NCI-H2029 treated with DMSO at 0.1 percent for 48 hours (cell line): ENCODE data around the gene JCAD.
"Not testable (repeated sequence)": the region's sequence is repeated elsewhere in the genome, so short reads cannot be mapped to it uniquely, and the experiment has no call there.

Source experiments
- DNase-seq: peaks from one replicate; lab custom pipeline; 2025; lab: John Stamatoyannopoulos, UW

Gene JCAD, protein sequence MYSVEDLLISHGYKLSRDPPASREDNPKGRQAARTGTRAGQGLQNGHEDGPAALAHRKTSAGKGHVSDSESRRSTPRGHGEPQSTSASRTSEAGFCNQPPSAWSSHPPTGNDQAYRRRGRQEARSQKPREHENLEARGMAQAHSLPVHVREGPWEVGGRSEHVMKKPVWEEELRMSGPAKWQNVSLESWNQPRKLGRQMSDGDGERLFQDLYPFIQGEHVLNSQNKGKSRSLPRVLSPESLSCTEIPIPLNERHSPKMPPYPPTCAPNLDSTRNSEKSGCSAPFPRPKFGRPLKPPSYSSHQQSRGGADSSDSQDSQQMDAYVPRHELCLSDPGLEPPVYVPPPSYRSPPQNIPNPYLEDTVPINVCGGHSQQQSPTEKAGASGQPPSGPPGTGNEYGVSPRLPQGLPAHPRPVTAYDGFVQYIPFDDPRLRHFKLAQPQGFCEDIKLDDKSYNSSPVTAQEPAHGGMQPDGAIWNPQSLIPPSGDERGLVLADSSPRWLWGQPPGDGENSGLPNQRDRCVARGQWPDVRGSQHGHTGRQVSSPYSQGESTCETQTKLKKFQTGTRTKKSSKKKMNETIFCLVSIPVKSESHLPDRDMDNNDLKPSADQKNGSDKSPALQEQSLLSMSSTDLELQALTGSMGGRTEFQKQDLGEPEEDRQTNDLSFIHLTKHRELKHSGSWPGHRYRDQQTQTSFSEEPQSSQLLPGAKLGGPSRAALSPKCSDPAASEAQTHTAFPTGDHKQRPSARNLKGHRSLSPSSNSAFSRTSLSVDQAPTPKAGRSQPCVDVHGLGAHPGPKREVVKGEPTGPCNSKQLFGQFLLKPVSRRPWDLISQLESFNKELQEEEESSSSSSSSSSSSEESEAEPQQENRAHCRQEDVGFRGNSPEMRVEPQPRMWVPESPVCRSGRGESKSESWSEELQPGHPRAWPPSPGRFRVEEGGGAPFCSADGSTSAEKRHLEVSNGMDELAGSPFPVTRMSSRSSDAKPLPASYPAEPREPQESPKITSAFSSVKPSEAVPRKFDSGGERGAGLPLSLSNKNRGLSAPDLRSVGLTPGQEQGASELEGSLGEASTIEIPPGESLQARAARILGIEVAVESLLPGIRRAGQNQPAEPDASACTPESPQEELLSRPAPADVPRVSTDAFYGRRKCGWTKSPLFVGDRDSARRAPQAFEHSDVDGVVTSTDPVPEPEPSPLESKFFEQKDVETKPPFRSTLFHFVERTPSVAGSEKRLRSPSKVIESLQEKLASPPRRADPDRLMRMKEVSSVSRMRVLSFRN (N-terminal part only)

DNA sequence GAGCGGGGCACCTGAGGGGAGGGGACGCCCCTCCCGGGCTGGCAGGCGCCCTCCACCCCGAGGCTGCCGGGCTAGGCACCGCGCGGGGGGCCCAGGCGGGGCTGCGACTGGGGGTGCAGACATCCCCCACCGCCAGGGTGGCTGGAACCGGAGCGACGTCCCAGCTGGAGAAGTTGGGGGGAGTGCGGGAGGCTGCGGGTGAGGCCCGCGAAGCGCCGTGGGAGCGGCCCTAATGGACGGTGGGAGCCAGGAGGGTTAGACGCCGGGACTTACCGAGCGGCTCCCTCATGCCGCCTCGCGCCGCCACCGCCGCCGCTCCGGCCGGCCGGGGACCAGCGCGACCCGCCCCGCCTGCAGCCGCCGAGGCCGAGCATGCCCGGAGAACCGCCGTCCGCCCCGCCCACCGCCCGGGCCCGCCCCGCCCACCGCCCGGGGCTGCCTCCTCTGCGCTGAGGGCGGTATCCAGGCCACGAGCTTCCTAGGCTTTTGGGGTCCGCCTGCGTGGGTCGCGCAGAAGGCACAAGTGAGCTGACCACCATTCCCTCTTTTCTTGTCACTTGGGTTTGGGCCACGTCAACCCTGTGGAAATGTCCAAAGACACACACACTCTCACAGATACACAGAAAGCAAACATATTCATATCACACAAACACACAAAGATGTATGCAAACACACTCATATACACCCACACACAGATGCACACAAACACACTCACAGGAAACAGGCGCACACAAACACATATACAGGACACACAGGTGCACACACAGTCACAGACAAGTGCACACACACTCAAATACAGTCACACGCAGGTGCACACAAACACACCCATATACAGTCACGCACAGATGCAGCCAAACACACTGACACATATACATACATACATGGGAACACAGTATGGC, at the start of gene JCAD:
TSS of gene JCAD (minus strand) at position 378 of the 899 bp plus-strand sequence. CDS start 11,774 bp downstream, outside the sequence.
- DNase-seq = no peak

DNA sequence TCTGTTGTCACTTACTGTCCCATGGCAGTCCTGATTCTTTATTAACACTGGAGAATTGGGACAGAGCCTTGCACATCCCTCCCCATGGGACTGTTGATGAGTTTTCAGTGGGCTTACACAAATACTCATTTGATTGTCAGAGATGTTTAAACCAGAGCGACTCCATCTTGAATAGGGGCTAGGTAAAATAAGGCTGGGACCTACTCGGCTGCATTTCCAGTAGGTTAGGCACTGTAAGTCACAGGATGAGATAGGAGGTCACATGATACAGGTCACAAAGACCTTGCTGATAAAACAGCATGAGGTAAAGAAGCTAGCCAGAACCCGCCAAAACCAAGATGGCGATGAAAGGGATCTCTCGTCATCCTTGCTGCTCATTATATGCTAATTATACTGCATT, 47.6 kb upstream of the JCAD start:
- DNase-seq = no peak

DNA sequence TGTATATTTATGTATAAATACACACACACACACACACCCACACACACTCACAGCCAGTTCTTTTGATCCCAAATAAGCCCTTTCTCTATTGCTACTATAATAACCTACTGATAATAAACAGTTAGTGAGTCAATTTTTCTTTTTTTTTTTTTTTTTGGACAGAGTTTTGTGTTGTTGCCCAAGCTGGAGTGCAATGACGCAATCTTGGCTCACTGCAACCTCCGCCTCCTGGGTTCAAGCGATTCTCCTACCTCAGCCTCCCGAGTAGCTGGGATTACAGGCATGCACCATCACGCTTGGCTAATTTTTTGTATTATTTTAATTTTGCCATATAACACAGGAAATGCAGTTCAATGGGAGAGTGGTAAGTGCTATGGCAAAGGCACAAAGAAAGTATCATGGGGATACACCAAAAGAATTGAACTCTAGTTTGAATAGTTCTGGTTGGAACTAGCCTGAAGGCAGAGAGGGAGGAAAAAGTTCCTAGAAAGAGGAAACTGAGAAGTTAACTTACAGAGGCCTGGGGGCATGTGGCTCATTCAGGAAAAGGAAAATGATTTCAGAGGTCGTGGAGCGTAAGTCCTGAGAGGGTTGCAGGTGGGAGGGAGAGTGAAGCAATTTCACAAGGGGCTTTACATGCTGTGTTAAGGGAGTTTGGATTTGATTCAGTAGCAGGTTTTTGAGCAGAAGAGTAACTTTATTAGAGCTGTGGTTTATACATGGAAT, 44.4 kb upstream of the JCAD start:
- DNase-seq = no peak

DNA sequence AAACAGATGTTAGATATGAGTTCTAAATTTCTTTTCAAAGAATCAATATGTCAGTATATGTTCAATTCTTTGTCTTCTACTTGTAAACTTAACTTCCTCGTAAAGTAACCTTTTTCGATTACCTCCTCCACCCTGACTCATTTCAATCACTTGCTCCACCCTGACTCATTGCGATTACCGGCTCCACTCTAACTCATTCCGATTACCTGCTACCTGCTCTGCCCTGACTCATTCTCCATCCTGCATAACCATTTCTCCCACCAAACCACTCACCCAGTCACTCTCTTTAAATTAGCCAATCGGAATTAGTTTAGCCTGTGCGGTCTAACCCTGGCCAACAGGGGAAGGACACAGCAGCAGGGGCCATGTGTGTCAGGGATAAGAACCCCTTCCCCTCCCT, 40.3 kb upstream of the JCAD start:
- not testable (repeated sequence) for DNase-seq

DNA sequence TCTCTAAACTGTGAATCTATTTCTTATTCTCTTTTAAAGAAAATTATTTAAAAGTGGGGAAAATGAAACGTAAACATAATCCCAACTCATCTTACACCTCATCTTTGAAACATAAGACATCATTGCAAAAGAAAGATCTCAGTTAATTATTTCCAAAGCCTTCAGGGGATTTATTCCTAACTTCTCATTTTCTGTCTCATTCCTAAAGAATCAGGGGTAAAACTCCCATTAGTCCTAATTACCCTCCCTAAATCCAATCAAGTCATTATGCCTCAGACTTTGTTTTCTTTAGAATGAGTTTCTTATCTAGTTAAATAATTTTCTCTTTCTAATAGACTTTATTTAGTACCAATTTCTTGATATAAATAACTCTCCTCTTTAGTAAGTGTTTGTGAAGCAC, 39.7 kb upstream of the JCAD start:
- no peak for DNase-seq

DNA sequence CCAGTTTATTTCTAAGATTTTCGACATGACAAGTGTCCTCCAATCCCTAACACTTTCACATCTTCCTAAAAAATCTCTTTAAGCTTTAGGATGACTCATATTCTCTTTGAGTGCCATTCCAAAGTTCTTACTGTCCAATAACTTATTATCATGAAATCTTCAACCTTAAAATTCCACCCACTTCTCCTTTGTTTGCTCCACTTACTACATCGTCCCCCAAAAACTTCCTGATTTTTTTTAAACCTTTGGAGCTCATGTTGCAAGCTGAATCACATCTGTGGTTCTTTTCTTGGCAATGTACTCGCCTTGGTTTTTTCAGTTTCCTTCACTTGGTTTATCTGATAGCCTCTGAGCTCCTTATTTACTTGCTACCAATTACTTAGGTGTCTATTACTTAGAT, 39.2 kb upstream of the JCAD start:
- DNase-seq = no peak

DNA sequence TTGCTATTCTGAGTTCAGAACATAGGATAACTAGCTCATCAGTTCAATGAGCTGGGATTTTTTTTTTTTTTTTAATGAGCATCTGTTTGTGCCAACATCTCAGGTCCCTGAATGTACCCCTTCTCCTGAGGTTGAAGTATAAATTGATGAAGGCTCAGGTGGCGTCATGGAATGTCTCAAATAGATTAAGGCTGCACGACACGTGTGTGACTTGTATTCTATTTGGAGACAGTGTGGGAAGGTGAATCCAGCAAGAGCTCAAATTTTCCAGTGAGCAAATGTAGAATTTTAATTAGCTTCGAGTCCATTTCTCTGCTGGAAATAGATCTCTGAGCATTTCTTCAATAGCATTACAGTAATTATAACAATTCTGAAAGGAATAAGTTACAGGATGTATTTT, 37.2 kb upstream of the JCAD start:
- DNase-seq = no peak

DNA sequence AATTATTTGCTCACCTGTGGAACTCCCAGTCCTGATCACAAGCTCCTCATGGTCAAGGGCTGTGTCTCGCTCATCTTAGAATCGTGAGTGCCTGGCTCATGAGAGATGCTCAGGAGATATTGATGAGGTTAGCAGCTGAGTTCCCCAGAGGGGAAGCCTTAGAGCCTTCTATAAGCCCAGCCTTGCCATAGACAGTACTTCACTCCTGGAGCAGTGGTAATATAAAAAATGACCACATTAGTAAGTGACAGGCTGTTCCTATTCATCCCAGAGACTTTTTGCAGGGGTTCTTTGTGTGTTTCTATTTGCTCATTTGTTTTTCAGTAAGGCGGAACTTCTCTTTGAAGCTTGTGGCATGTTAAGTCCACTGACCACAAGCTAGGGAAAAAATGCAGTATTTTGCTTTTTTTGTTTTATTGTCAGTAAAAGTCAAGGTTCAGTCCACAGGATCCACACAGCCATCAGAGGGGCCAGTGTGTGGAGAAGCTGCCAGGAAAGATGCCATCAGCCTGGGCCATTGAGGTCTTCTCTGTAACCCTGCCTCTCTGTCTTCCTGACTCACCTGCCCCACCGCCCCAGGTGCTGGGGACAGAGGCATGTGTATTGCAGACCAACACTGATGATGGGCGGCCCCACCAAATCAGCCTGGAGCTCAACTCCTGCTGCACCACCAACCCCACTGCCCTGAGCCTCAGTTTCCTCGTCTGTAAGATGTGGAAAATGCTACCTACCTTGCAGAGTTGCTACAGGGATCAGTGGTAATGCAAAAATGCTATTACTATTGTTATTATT, 36.4 kb upstream of the JCAD start:
- no peak for DNase-seq

DNA sequence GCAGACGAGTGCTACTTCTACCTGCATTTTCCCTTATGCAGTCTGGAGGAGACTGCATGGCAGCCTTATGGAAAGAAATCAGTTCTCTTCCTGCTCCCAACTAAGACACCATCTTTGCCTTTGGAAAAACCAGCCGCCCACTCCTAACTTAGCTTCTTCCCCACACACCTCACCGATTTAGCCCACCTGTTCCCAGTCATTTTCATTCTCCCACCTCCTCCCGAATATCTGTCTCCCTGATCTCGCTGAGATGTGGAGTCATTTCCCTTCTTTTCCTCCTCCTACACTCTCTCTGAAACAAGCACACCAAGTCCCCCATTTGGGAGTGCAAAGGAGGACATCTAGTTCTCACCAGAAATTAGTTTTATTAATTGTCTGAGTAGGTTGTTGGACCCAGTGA, 35.2 kb upstream of the JCAD start:
- DNase-seq = no peak

DNA sequence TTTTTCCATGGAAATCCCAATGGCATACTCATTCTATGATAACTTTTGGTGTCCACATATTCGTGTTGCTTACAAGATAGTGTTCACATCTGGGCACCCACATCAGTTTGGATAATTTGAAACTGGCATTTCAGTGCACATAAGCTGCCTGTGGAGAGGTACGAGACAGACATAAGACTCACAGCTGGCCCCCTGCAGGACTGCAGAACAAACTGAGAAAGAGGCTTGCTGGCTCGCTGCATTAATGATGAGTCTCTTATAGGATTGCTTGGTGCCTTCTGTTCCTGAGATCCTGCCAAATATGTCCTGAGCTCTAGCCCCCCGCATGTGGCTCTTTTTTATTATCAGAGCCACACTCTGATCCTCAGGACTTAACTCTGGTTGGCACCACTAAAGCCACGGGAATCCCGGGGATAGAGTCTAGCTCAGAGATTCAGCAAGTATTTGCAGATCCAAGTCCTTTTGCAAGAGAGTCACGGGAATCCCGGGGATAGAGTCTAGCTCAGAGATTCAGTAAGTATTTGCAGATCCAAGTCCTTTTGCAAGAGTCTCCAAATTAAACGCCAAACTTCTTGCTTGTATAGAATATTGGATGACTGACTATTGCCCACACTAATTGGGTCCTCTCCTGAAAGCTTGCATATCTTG, 34.0 kb upstream of the JCAD start:
- no peak for DNase-seq

DNA sequence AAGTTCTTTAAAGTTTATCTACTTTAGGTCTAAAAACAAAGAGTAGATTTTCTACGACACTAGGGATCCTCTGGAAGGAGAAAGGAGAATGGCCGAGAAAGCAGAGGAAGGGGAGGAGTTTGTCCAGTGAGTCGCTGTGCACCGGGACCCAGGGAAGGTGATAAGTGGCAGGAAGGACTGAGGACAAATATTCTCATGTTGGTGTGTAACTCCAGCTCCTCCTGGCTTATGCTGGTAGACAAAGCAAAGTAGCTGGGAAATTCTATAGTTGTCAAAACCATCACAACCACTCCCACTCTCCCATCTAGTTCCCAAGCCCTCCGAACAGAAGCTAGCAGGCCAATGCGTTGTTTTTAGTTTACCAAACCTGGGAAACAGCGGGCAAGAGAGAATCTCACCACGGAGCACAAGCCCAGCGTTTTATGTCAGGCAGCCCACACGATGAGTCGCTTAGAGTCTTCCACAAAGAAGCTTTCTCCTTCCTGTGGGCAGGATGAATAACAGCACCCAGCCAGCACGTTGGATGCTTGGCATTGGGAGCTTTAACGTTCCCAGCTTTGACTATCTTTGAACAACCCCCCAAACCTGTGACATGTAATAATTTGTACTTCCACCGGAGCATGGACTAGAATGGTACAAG, 32.9 kb upstream of the JCAD start:
- no peak for DNase-seq

DNA sequence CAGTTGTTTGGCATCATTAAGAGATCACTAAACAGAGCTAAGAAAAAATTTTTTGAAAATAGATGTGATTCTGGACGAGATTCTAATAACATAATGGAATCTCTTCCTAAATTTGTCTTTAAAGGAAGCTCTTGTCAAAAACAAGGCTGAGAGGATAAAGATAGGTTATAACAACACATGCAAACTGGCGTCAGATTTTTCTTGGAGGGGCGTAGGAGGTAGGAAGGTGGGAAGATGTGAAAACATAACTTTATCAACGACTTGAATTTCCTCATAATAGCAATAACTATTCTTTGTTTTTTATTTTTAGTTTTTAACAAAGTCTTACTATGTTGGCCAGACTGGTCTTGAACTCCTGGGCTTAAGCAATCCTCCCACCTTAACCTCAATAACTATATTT, 31.8 kb upstream of the JCAD start:
- no peak for DNase-seq

DNA sequence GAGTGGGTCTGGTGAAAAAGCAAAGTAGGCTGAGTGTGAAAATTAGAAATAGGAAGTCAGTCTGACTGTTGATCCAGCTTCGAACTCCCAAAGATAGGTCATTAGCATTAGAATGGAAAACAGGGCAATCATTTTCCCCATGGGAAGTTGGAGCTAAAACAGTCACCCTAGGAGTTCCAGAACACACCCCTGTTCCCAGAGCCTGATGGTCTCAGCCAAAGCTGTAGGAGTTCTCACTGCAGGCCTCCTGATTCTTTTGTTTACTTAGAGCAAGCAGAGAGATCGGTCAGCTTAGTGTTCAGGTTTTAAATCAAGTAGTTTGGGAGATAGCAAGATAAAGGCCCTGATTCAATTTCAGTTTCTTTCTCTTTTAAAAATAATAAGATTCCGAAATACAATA, 28.8 kb upstream of the JCAD start:
- no peak for DNase-seq

DNA sequence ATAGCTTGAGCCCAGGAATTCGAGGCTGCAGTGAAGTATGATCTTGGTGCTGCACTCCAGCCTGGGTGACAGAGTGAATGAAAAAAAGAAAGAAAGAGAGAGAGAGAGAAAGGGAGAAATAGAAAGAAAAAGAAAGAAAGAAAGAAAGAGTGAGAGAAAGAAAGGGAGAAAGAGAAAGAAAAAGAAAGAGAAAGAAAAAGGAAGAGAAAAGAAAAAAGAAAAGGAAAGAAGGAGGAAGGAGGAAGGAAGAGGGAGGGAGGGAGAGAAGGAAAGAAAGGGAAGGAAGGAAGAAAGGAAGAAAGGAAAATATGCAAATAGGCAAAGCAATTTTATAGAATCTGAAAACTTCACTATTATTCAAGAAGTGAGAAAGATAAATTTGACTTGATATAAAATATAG, 24.5 kb upstream of the JCAD start:
- DNase-seq = no peak

DNA sequence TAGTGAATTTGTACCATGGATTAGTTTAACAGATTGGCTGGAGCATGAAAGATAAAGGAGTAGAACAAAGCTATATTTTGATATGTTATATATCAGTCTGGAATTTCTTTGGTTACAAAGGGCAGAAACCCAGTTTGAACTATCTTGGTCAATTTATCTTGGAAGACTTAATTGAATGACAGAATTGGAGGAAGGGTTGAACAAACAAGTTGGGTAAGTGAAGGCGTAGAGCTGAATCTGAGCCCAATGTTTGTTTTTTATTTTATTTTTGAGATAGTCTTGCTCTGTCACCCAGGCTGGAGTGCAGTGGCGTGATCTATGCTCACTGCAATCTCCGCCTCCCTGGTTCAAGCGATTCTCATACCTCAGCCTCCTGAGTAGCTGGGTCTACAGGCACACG, 21.8 kb upstream of the JCAD start:
- DNase-seq = no peak

DNA sequence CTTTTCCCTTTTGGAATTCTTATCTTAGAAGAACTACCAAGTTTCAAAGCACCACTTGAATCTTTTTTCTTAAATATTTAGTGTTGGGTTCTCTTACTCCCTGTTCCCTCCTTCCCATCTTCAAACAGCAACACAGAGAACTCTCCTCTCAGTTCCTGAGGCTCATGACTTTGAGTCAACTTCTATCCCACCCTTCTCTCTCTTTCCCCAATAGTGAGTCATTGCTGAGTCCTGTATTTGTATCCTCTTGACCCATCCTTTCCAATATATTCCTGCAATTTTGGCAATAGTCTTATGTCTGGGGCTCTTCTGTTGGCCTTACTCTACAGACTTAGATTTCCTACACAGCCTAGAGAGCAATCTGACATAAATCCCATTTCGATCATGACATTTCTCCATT, 20.8 kb upstream of the JCAD start:
- no peak for DNase-seq

DNA sequence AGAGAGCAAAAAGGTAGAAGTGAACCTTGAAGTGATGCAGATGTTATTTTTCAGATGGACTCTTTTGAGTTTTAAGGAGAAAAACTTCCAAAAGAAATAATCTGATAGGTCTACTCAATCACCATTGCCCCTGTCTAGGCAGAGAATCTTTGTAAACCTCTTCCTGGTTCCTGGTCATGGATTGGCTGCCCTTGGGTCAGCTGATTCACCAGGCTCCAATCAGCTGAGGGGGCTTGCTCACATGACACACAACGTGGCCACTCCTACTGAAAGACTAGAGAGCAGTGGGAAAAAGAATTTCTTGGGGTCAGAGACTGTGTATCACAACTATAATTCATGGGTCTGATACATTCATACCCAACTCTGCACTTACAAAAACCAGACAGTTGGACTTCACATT, 20.0 kb upstream of the JCAD start:
- no peak for DNase-seq

DNA sequence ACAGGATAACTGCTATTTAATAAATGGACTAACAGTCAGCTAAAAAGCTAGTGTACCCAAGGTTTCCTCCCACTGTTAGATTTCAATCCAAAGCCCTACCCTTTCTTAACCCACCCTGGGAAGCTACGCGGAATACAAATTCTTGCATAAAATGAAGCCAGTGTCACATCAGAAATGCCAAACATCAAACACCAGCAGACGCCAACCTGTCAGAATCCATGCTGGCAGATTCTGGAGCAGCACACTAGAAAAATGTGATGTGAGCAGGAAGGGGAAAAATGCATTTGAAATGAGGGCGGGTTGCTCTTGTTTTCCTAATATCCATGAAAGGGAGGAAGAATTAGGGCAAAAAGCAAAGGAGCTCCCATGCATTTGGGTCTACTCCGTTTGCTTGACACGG, 16.1 kb upstream of the JCAD start:
- DNase-seq = no peak

DNA sequence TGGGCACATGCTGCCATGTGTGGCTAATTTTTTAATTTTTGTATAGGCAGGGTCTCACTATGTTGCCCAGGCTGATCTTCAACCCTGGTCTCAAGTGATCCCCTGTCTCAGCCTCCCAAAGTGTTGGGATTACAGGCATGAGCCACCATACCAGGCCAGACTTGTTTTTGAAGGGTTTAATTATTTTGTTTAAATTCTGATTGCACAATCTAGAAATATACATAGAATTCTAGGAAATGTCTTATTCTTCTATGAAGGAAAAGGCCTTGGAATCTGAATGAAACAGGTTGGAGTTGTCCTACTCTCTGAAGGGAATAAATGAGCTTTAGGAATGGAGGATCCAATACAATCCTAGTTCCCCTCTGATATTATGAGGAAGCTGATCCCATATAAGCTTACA, 15.5 kb upstream of the JCAD start:
- no peak for DNase-seq
